ENCODE measurements around the gene PRR18.
A peak's percentile ranks its signal among the peaks of the same experiment; 100 is the strongest.

The PRR18 gene

GRCh38 chr6:166333172-166333995, 25.2 kb upstream of the PRR18 start:
- DNase-seq, result no peak

DNA sequence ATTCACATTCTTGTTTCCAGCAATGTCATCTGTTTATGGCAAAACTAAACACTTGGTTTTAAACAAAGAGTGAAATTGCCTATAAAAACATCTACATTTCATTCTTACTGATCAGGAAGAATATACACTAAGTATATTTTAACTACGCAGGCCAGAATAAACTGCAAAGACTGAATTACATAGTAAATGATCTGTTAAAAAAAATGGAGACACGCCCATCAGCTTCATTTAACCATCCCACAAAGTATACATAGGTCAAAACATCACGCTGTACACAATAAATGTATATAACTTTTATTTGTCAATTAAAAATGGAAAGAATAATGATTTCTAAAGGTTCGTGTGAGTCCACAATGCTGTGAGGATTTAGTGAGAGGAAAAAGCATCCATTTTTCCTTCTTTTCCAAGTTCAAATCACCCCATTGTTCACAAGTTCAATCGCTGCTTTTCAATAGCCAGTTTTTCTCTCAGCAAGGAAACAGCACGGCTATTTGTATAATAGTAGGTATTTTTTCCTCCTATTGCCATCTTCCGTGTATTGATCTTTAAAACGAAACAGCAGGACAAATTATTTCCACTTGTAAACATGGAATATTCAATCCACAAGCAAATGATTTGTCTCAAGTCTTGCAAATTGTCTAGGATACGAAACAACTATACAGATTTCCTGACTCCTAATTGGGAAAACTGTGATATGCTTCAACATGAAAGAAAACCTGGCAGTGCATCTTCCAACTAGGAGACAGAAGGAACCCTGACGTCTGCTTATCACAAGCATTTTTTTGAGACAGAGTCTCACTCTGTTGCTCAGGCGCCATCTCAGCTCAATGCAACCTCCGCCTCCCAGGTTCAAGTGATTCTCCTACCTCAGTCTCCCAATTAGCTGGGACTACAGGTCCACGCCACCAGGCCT, 23.6 kb upstream of the PRR18 start:
- no peak for DNase-seq

DNA sequence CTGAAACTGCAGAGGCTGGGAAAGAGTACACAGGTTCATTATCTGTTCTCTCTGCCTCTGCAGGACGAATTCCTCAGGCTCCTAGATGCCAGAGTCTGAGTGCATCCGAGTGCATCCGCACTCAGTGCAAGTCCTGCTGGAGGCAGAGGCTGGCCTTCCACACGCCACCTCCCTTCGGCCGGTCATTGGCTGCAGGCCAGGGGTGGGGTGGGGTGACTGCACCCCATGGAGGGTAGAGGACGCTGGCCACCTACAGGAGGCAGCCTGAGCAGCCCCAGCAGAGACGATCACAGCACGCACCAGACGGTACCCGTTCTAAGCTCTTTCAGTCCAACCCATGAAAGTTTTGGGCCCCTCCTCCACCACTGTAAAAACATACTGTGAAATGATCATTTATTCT, 22.4 kb upstream of the PRR18 start:
- peak; percentile 14 for DNase-seq

GRCh38 chr6:166325383-166326042, 17.3 kb upstream of the PRR18 start:
- no peak for DNase-seq

GRCh38 chr6:166323395-166323794, 15.2 kb upstream of the PRR18 start:
- DNase-seq, result no peak

DNA sequence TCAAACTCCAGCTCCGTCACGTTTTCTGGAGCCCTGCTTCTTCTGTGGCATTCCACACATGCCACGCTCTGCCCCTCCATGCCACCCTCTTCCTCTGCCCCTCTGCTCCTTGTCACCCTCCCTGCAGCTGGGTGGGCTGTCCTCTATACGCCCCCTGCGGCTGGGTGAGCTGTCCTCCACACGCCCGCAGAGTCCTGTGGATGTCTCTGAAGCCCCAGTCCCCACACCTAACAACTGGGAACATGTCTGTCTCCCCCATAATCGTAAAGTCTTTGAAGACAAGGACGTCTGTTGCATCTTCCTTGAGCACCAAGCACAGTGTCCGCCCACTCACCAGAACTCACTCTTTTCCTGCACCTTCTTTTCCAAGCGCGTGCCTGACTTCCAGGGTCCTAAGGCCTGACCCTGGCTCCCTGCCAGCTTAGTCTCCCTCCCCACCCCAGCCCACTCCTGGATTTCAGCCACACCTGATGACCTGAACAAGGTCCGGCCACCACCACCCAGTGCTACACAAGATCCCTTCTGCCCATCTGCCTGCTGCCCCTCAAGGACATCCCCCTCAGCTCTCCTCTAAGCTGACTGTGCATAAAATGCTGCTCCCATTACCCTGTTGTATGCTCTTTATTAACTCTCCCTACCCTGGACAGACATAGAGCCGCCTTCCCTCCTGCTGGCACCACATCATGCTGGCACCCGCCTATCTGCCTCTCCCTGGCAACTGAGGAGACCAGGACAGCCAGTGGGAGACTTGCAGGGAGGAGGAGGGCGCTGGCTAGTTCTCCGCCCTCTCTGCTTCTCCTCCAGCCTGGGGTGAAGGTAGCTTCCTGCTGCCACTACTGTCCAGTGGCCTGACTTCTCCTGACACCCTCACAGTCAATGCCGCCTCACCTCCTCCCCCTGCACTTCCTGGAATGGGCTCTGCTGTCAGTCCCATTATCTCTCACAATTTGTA, 10.7 kb upstream of the PRR18 start:
- DNase-seq, result no peak

GRCh38 chr6:166318227-166318626, 10.0 kb upstream of the PRR18 start:
- no peak for DNase-seq

GRCh38 chr6:166317261-166318212, 9.3 kb upstream of the PRR18 start:
- DNase-seq, result no peak

GRCh38 chr6:166315436-166315835, 7.2 kb upstream of the PRR18 start:
- no peak for DNase-seq

- no peak for DNase-seq
These were observed 6.3 kb upstream of the PRR18 start for GRCh38 chr6:166314454-166314853.

DNA sequence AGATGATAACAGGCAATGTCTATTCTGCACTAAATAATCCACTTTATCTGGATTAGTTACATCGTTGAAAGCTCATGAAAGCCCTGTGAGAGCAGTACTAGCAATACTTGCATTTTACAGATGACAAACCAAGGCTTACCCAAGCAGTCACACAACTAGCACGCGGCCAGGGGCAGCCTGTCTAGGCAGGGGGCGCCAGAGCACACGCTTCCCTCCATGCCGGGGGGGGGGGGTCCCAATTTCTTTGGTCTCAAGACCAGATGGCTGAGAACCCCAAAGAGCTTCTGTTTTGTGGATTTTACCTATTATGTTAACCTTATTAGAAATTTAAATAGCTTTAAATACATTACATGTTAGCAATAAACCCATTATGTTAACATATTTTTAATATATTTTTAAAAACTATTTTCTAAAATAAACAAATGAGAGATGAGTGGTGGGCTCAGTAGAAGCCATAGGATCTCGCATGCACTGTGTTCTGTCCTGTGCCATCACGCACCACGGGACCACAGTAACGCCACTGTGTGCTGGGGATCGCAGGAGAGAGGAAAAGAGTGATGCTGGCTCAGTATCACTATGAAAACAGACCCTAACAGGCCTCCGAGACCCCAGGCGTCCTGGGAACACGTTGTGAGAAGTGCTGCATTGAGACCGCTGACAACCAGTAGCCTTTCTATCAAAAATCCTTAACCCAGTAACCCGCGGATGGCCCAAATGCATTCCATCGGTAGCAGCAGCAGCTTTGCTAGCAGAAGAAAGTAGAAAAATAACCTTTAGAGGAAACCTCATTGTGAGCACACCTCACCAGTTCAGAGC, 5.3 kb upstream of the PRR18 start:
- peak; percentile 50 for DNase-seq

GRCh38 chr6:166312832-166313231, 4.6 kb upstream of the PRR18 start:
- no peak for DNase-seq

DNA sequence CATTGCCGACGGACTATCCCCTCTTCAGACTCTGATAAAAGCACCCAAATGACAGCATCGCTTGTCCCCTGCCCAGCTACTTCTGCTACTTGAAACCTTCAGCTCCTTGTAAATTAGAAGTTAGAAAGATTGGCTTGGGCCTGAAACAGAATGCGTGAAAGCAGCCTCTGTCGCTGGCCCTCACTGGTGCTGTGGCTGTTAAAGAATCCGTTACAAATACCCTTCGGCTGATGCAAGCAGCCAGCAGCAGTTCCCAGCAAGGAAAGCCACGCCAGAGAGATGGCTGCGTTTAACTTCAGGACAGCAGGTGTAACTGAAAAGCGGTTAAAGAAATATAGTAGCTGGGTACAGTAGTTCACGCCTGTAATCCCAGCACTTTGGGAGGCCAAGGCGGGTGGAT, 2.4 kb upstream of the PRR18 start:
- DNase-seq, result no peak

- no peak for DNase-seq
These were observed 1.8 kb upstream of the PRR18 start for GRCh38 chr6:166309977-166310376.

- DNase-seq, result no peak
These were observed 787 bp upstream of the PRR18 start for GRCh38 chr6:166308769-166309589.

DNA sequence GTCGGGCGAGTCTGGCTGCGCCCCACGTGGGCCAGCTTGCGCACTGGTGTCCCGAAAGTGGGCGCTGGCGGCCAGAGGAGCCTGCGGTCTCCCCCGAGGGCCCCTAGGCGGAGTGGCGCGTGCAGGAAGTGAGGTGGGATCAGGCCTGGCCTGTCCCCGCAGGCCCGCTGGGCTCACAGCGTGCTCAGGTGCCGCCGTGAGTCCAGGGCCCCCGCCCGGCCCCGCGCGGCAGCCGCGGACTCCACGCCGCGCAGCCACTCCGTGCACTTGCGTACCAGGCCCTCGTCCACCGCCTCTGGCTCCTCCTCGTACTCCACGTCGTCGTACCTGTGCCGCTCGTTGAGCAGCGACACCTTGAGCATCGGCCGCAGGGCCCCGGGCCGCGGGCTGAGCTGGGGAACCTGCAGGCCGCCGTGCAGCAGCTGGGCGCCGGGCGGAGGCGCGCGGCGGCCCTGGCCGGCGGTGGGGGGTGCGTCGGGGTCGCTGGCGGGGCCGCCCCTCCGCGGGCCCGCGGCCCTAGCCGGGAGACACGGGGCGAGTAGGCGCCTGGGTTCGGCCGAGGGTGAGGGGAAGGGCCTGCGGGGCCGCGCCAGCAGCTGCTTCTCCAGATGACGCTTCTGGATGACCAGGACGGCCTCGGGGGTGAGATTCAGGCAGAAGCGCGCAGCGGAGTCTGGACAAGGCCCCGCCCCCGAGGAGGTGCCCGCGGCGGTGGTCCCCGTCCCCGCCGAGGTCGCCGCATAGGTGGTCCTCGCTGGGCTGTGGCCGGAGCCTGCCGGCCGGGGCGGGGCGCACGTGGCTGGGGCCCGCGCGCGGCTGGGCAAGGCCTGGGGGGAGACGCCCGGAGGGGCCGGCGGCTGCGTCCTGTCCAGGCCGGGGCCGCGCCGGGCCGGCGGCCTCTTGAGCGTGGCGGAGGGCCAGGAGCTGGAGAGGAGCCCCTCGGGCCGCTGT, 835 bp downstream of the PRR18 start:
- DNase-seq, result no peak

DNA sequence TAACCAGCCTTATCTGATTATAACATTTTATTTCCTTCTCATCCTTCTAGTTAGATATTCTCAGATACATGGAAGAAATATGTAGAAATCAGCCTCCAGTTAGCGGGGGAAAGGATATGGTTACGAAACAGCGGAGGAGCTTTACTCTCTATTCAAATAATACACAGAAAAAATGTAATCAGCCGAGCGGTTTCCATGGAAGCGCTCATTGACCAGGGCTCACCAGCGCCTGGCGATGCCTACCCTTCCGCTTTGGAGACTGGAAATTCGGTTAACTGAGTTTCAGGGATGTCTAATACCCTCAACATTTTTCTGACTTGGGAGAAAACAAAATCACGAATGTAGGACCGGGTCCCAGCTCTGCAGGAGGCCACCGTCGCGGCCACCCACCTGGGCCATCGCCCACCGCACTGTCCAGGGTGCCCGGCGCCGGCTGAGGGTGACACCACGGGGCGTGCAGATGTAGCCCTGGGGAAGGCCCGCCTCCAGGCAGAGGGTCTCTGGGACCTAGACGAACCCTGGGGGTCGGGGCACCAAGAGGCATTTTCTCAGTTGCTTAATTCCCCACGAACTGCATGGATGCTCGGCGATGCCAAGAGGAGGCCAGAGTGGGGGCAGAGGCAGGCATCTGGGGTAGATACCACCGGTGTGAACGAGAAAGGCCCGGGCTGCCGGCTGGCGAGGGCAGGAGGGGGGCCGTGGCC, 1.7 kb downstream of the PRR18 start:
- DNase-seq, result no peak

Data from EL (cell line).